ENCODE data around the gene SOCS4. TPM values are rescaled to one million over a fixed set of nuclear protein-coding genes. Genes with fewer than 3 reads are reported as not detected.

The SOCS4 gene
- total and polyA plus RNA-seq, 2 of the 13 experiments (the other 11 are each of a cell fraction or from before 2014, with no cell fraction given), result 4.0 to 10.0 TPM

- TF ChIP-seq TCF7 (IDR thresholded peaks at IDR 0.05; ENCODE audit: low read depth) (no peak), ZNF281 (CRISPR knock-in tag; IDR thresholded peaks at IDR 0.05; ENCODE audit: borderline replicate concordance) (peak; percentile 93), AKAP8 (CRISPR knock-in tag; IDR thresholded peaks at IDR 0.05) (0 out of 2 replicates have a peak, but pooled peaks have one; percentile 25), BHLHE40 (IDR thresholded peaks at IDR 0.05; ENCODE audit: low read length) (no peak), GATA4 (IDR thresholded peaks at IDR 0.05; ENCODE audit: borderline replicate concordance, low read depth) (peak; percentile 29; the same call in 1 of the 2 replicates), HDAC2 (CRISPR knock-in tag; IDR thresholded peaks at IDR 0.05) (peak; percentile 92), TRIM22 (IDR thresholded peaks at IDR 0.05) (no peak), RFX1 (IDR thresholded peaks at IDR 0.05) (peak; percentile 47; the same call in 1 of the 2 replicates), ZNF781 (CRISPR knock-in tag; IDR thresholded peaks at IDR 0.05; ENCODE audit: borderline replicate concordance, not compliant biosample characterization) (no peak), ZNF460 (CRISPR knock-in tag; IDR thresholded peaks at IDR 0.05; ENCODE audit: borderline replicate concordance) (no peak), REPIN1 (CRISPR knock-in tag; IDR thresholded peaks at IDR 0.05; ENCODE audit: borderline replicate concordance, low read depth) (peak; percentile 71), ZSCAN25 (CRISPR knock-in tag; IDR thresholded peaks at IDR 0.05) (no peak; the same call in 1 of the 2 replicates), ZNF720 (CRISPR knock-in tag; IDR thresholded peaks at IDR 0.05) (no peak), MIXL1 (CRISPR knock-in tag; IDR thresholded peaks at IDR 0.05) (peak; percentile 87), ZBED4 (CRISPR knock-in tag; IDR thresholded peaks at IDR 0.05; ENCODE audit: borderline replicate concordance) (no peak; the same call in 1 of the 2 replicates), HNRNPH1 (optimal IDR thresholded peaks at IDR 0.05; ENCODE audit: low read depth, low read length) (no peak), TCF12 (IDR thresholded peaks at IDR 0.05) (no peak), TCF12 (CRISPR knock-in tag; IDR thresholded peaks at IDR 0.05) (no peak), TIGD3 (CRISPR knock-in tag; IDR thresholded peaks at IDR 0.05; ENCODE audit: borderline replicate concordance) (no peak), FLYWCH1 (CRISPR knock-in tag; IDR thresholded peaks at IDR 0.05) (no peak)
Observed at GRCh38 chr14:55026793-55027561, at the start of gene SOCS4, which contains the start of gene WDHD1 (continued).
